ENCODE measurements around the gene FZD10. TPM values are rescaled to one million over a fixed set of nuclear protein-coding genes. Genes with fewer than 3 reads are reported as not detected.

The FZD10 gene
- total RNA-seq, 4 donors from 2014 or later = 11.7 to 20.7 (median 15.5) TPM

DNA sequence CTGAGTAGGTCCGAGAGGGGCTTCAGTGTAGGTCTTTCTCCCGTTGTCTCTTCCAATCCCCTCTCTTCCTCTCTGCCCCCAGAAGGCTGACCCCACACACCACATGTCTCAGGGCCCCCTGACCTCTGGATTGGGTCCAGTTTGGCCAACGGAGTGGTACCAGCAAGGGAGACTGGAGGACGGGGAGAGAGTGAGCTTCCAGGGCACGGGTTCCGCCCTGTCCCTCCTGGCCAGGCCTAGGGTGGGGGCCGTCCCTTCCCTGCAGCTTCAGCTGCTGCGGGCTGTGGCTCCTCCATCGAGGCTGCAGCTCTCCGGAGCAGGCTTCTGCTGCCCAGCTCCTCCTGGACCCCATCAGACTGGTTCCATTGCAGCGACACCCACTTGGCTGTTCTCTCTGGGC is 17.4 kb downstream of the FZD10 start:
- H3K4me1 ChIP-seq = no peaks in the 10 kb centered on the region
- no peak overlapping the region for H3K27ac ChIP-seq
- TF ChIP-seq POLR2A (IDR thresholded peaks at IDR 0.05) = no peak
- TF ChIP-seq EP300 (IDR thresholded peaks at IDR 0.05) = no peak
- no peak for TF ChIP-seq POLR2AphosphoS5 (IDR thresholded peaks at IDR 0.05)
- TF ChIP-seq, protein P1, sequence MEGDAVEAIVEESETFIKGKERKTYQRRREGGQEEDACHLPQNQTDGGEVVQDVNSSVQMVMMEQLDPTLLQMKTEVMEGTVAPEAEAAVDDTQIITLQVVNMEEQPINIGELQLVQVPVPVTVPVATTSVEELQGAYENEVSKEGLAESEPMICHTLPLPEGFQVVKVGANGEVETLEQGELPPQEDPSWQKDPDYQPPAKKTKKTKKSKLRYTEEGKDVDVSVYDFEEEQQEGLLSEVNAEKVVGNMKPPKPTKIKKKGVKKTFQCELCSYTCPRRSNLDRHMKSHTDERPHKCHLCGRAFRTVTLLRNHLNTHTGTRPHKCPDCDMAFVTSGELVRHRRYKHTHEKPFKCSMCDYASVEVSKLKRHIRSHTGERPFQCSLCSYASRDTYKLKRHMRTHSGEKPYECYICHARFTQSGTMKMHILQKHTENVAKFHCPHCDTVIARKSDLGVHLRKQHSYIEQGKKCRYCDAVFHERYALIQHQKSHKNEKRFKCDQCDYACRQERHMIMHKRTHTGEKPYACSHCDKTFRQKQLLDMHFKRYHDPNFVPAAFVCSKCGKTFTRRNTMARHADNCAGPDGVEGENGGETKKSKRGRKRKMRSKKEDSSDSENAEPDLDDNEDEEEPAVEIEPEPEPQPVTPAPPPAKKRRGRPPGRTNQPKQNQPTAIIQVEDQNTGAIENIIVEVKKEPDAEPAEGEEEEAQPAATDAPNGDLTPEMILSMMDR (IDR thresholded peaks at IDR 0.05) = no peak
- WGBS = 91% methylated on average over 8 of the region's 11 CpGs
- peaks cover 10% of the 10 kb centered on the region for H3K27me3 ChIP-seq
- H3K36me3 ChIP-seq = no peaks in the 10 kb centered on the region
- H3K9me3 ChIP-seq = peaks cover 3% of the 10 kb centered on the region
- no peak overlapping the region for H3K4me3 ChIP-seq
- no peak for DNase-seq (ENCODE audit: low spot score in 2 of 2)

DNA sequence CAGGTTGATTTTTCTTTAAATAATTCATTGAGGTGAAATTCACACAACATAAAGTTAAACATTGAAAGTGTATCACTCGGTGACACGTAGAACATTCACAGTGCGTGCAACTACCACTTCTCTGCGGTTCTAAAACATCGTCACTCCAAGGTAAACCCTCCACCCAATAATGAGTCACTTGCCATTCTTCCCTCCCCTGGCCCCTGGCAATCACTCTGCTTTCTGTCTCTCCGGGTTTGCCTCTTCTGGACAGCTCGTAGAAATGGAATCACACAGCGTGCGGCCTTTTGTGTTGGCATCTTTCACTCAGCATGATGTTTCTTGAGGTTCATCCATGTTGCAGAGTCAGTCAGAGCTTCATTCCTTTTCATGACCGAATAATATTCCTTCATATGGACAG is 18.9 kb downstream of the FZD10 start:
- DNase-seq (ENCODE audit: low spot score in 2 of 2) = no peak
- Histone ChIP-seq H3K9me3 (peaks cover 3% of the 10 kb centered on the region), H3K4me3 (no peak overlapping the region), H3K27me3 (peaks cover 10% of the 10 kb centered on the region), H3K36me3 (no peaks in the 10 kb centered on the region), H3K27ac (no peak overlapping the region), H3K4me1 (no peaks in the 10 kb centered on the region)
- 77% methylated on average over 10 of the region's 10 CpGs for WGBS
- no peak for TF ChIP-seq POLR2AphosphoS5 (IDR thresholded peaks at IDR 0.05)
- no peak for TF ChIP-seq POLR2A (IDR thresholded peaks at IDR 0.05)
- TF ChIP-seq, protein P1 (IDR thresholded peaks at IDR 0.05) = no peak
- no peak for TF ChIP-seq EP300 (IDR thresholded peaks at IDR 0.05)

DNA sequence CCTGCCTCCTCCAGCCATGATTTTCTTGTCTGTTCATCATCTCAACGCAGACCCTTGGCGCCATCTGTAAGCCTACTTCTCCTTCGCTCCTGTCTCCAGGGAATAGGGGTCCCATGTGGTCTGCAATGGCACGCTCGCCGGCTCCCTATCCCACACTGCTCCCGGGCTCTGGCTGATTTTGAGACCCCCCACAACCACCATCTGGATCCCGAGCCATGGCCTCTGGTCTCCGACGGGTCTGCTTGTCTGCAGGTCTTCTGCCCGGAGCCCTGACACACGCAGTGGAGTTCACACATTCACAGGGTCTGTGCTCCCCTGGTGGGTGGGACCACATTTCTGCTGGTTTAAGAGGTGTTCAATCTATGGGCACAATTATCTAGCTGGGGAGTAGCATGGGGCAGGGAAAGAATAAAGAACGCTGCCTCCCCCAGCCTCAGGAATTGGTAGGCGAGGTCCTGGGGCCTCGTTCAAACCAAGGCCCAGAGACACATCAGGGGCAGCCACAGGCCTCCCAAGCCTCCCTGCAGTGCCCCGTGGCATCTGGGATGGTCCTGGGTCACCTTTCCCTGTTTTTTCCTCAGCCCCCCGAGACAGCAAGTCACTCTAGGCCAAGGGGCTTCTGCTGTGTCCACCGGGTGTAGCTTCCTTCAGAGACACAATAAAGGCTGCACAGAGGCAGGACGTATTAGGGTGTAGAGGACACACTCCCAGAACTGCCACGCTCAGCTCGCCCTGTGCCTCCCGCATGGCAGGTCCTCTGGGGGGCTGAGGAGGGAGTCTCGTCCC is 21.5 kb downstream of the FZD10 start:
- no peak for TF ChIP-seq POLR2AphosphoS5 (IDR thresholded peaks at IDR 0.05)
- TF ChIP-seq POLR2A (IDR thresholded peaks at IDR 0.05) = no peak
- TF ChIP-seq EP300 (IDR thresholded peaks at IDR 0.05) = no peak
- TF ChIP-seq, protein P1 (IDR thresholded peaks at IDR 0.05) = no peak
- Histone ChIP-seq H3K4me1 (no peaks in the 10 kb centered on the region), H3K4me3 (no peak overlapping the region), H3K36me3 (no peaks in the 10 kb centered on the region), H3K9me3 (no peaks in the 10 kb centered on the region), H3K27me3 (no peaks in the 10 kb centered on the region), H3K27ac (no peak overlapping the region)
- 84% methylated on average over 13 of the region's 23 CpGs for WGBS
- DNase-seq (ENCODE audit: low spot score in 2 of 2) = peak in 1 of 2 donors; percentile 60

DNA sequence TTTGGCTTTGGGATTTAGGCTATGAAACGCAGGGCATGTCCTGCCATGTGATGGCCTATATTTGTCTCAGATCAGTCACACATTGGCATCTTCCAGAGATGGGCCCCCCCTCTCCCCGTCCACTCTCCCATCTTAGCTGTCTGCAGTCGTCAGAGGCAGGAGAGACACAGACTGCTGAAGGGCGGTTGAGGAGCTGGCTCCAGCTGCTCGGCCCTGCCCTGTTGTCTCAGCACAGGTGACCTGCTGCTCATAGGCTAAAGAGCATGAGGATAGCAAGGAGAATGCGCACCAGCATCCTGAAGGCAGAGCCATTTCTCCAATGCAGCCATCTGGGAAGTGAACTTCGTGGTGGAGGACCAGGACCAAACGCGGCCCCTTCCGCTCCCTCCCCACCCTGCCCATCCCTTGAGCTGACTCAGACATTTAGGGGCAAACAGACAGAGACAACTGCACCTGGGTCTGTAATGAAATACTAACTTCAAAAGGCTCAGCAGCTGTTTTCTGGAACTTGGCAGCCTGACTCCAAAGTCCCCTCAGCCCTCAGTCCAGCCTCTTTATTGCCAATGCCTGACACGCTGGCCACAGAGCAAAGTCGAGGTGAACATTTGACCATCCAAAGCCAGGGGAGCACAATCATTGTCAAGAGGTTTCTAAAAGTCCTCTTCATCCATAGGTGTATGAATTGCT is 22.3 kb downstream of the FZD10 start:
- no peak for DNase-seq (ENCODE audit: low spot score in 2 of 2)
- no peaks in the 10 kb centered on the region for H3K9me3 ChIP-seq
- H3K4me1 ChIP-seq = no peaks in the 10 kb centered on the region
- H3K4me3 ChIP-seq = no peak overlapping the region
- no peaks in the 10 kb centered on the region for H3K36me3 ChIP-seq
- 73% methylated on average over 12 of the region's 12 CpGs for WGBS
- H3K27me3 ChIP-seq = no peaks in the 10 kb centered on the region
- no peak overlapping the region for H3K27ac ChIP-seq
- TF ChIP-seq POLR2A (IDR thresholded peaks at IDR 0.05) (no peak), POLR2AphosphoS5 (IDR thresholded peaks at IDR 0.05) (no peak), EP300 (IDR thresholded peaks at IDR 0.05) (no peak)
- TF ChIP-seq, protein P1 (IDR thresholded peaks at IDR 0.05) = no peak

Data from suprapubic skin (tissue), 4 donors.